ENCODE data around the gene SLC6A15. TPM values are rescaled to one million over a fixed set of nuclear protein-coding genes. Genes with fewer than 3 reads are reported as not detected.

Gene SLC6A15
- total and polyA plus RNA-seq, 2 donors (not counting 1 experiment from before 2014, with no cell fraction given): 0.39 TPM; not detected in 1

DNA sequence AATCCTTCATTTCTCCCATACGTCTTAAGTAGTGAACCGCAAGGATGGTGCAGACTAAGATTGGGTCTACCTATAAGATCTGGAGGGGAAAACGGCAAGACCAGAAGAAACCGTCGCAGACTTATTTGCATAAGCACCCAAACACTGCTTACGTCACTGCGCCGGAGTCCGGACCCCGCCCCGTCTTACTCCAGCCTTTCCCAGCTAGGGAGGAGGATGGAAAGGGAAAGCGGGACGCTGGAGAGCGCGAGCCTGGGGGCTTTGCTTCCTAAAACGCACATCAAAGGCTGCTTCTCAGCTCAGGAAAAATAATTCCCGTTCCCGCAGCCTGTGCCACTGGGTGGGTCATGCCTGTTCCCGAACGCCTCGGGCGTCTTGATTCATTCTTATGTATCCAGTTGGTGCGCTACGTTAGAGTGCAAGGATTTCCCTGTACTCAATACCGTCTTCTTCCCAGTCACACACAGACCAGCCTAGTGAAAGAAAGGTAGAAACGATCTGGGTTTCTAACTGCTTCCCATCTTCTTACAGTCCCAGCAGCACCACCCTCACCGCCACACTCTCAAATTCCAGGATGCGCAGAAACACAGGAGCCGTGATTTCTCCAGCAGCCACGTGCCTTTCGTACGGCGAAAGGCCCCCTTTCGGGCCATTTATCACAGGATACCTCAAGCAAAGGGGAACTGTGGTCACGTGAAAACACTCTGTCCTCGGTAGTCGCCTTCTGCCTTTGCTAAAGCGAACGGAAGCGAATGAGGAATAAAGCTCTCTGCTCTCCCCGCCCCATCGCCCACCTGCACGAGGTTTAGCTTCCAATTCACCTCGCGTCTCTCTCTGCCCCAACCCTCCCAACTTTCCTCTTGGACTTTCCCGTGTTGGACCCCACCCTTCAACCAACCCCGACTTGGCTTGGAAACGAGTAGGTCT lies 1.1 kb downstream of the SLC6A15 start:
- no peaks in the 10 kb centered on the region for H3K9me3 Mint-ChIP-seq (ENCODE audit: insufficient read depth)
- peak overlapping the region; percentile 62 for H3K4me3 Mint-ChIP-seq
- TF ChIP-seq EZH2 (IDR thresholded peaks at IDR 0.05; ENCODE audit: borderline replicate concordance, insufficient read depth, low read depth, low read length, poor library complexity, severe bottlenecking): no peak
- TF ChIP-seq, protein P1, sequence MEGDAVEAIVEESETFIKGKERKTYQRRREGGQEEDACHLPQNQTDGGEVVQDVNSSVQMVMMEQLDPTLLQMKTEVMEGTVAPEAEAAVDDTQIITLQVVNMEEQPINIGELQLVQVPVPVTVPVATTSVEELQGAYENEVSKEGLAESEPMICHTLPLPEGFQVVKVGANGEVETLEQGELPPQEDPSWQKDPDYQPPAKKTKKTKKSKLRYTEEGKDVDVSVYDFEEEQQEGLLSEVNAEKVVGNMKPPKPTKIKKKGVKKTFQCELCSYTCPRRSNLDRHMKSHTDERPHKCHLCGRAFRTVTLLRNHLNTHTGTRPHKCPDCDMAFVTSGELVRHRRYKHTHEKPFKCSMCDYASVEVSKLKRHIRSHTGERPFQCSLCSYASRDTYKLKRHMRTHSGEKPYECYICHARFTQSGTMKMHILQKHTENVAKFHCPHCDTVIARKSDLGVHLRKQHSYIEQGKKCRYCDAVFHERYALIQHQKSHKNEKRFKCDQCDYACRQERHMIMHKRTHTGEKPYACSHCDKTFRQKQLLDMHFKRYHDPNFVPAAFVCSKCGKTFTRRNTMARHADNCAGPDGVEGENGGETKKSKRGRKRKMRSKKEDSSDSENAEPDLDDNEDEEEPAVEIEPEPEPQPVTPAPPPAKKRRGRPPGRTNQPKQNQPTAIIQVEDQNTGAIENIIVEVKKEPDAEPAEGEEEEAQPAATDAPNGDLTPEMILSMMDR (IDR thresholded peaks at IDR 0.05): no peak
- ChIA-PET CTCF (no interaction called here), POLR2A (no interaction called here)
- no peaks in the 10 kb centered on the region for H3K36me3 ChIP-seq (replicated peaks in 1 of 2; ENCODE audit: control extremely low read depth in 1 of 2, control insufficient read depth in 1 of 2, extremely low read depth in 1 of 2, insufficient read depth in 2 of 2, low read length in 1 of 2)
- peaks cover 0 to 13% (median 0%) of the 10 kb centered on the region in 3 donors for H3K9me3 ChIP-seq (ENCODE audit: control extremely low read depth in 1 of 3, control insufficient read depth in 2 of 3, insufficient read depth in 1 of 3, low read length in 2 of 3)
- H3K27me3 ChIP-seq (replicated peaks in 1 of 4; ENCODE audit: control extremely low read depth in 1 of 4, control insufficient read depth in 3 of 4, insufficient read depth in 4 of 4, low read length in 3 of 4): peaks cover 0 to 29% (median 14%) of the 10 kb centered on the region in 4 experiments
- ATAC-seq (ENCODE audit: low read depth) (no peak), DNase-seq (peak; percentile 13)
- H3K27me3 Mint-ChIP-seq: peaks cover 25% of the 10 kb centered on the region
- peak overlapping the region; percentile 31 for H3K9ac ChIP-seq (ENCODE audit: low read length)
- H3K27ac ChIP-seq (ENCODE audit: low read length in 2 of 2): no peak overlapping the region
- H2AFZ ChIP-seq (ENCODE audit: insufficient read depth, low read depth, low read length, poor library complexity, severe bottlenecking): no peak overlapping the region
- no peaks in the 10 kb centered on the region for H4K20me1 ChIP-seq (ENCODE audit: control insufficient read depth, insufficient read depth, low read length, poor library complexity, severe bottlenecking)
- H3K4me1 Mint-ChIP-seq: peaks cover 15% of the 10 kb centered on the region
- H3K4me1 ChIP-seq (ENCODE audit: control insufficient read depth in 2 of 2, insufficient read depth in 2 of 2, low read length in 2 of 2): peaks cover 7 to 16% of the 10 kb centered on the region in 2 donors
- intact Hi-C loops (cut with micrococcal nuclease): no loop called here
- H3K27ac Mint-ChIP-seq: no peak overlapping the region
- H3K4me3 ChIP-seq (ENCODE audit: control extremely low read depth in 1 of 5, extremely low read depth in 1 of 5, insufficient read depth in 1 of 5, low read depth in 2 of 5, low read length in 4 of 5): peak overlapping the region in 2 of 5 experiments; percentile 4
- 9% methylated on average over 37 of the region's 48 CpGs for WGBS (ENCODE audit: insufficient coverage)
- no peaks in the 10 kb centered on the region for H3K79me2 ChIP-seq (ENCODE audit: control insufficient read depth, insufficient read depth, low read length)
- peak overlapping the region; percentile 39 for H3K4me2 ChIP-seq (replicated peaks; ENCODE audit: low read depth, low read length, poor library complexity, severe bottlenecking)

All from B cell (primary cell).